SJSA1 (cell line): ENCODE data around the gene KCNIP1. TPM values are rescaled to one million over a fixed set of nuclear protein-coding genes. Genes with fewer than 3 reads are reported as not detected.

Experiments used
- DNase-seq, 2 experiments: peaks; one replicate each; pipeline ENCODE4 v3.0.0-alpha.2; 2015 to 2020; ENCODE audit warnings: low spot score in 2 of 2, low read depth in 1 of 2
- H3K27ac ChIP-seq: fragments of 250-450 bp; sonication (Bioruptor Pico); 2 replicates; pipeline ENCODE4 v1.5.1; 2020; ENCODE audit warnings: mild to moderate bottlenecking, moderate library complexity
- H3K27me3 ChIP-seq: fragments of 250-450 bp; sonication (Bioruptor Pico); replicated peaks from 2 replicates; pipeline ENCODE4 v1.5.1; 2020; ENCODE audit warnings: mild to moderate bottlenecking, moderate library complexity
- H3K36me3 ChIP-seq: fragments of 250-450 bp; sonication (Bioruptor Pico); 2 replicates; pipeline ENCODE4 v1.5.1; 2020; ENCODE audit warnings: mild to moderate bottlenecking
- H3K4me1 ChIP-seq: fragments of 250-450 bp; sonication (Bioruptor Pico); replicated peaks from 2 replicates; pipeline ENCODE4 v1.6.1; 2021; ENCODE audit warnings: mild to moderate bottlenecking
- H3K4me3 ChIP-seq: fragments of 250-450 bp; sonication (Bioruptor Pico); 2 replicates; pipeline ENCODE4 v1.5.1; 2020; ENCODE audit warnings: mild to moderate bottlenecking
- H3K9me3 ChIP-seq: fragments of 250-450 bp; sonication (Bioruptor Pico); replicated peaks from 2 replicates; pipeline ENCODE4 v1.5.1; 2020; ENCODE audit warnings: mild to moderate bottlenecking
- total RNA-seq: library from RNA; depleted of rRNA; stranded (reverse); fragments of >200 nt; shearing (Covaris generic); gene quantifications from 2 replicates; pipeline ENCODE4 v1.2.3, GENCODE V29; 2014

The KCNIP1 gene
- total RNA-seq, 1 experiment from 2014 or later, result 3.1 TPM

DNA sequence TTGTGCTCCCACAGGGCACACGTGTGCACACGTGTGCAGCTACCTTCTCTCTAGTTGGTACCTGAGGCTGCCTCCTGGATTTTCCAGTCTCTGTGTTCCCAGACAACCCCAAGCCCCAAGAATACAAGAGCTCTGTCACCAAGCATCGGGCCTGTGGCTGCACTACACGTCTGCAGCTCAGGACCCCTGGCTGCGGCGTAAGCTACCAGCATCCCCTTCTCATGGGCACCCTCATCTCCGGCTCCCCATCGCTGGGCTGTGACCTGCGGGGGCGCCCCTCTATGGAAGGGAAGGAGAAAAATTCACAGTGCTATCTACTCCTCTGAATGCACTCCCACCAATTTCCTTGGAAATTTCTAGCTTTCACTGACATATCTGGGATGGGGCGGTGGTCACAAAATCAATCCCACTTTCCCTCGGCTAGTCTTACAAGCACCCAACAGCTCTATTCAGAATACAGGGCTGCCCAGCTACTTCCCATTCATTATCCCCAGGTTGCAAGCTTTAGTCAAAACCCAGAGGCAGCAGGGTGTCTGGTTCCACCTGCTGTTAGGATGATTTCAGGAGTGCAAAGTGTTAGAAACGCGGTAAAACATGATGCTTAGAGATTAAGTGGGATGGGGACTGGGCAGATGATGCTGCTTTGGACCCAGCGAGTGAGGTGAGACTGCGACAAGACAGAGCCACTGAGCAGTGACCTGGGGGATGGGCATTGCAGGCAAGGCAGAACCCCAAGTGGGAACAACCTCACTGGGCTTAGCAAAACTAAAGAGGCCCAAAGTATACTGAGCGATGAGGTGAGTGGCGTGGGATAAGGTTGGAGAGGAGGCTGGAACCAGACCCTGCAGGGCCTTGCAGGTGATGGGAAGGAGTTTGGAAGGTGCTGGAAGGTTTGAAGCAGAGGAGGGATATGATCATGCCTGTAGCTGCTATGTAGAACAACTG, 121.7 kb downstream of the KCNIP1 start:
- Histone ChIP-seq H3K36me3 (no peaks in the 10 kb centered on the region), H3K27ac (no peak overlapping the region), H3K4me3 (no peak overlapping the region), H3K27me3 (no peaks in the 10 kb centered on the region), H3K4me1 (no peaks in the 10 kb centered on the region), H3K9me3 (no peaks in the 10 kb centered on the region)
- DNase-seq, result no peak

- DNase-seq, result no peak
- Histone ChIP-seq H3K27me3 (no peaks in the 10 kb centered on the region), H3K27ac (no peak overlapping the region), H3K4me3 (no peak overlapping the region), H3K9me3 (no peaks in the 10 kb centered on the region), H3K4me1 (peaks cover 7% of the 10 kb centered on the region), H3K36me3 (no peaks in the 10 kb centered on the region)
Observed at GRCh38 chr5:170626507-170627150, 122.8 kb downstream of the KCNIP1 start.

- Histone ChIP-seq H3K27ac (no peak overlapping the region), H3K9me3 (no peaks in the 10 kb centered on the region), H3K36me3 (no peaks in the 10 kb centered on the region), H3K4me3 (no peak overlapping the region), H3K4me1 (peaks cover 7% of the 10 kb centered on the region), H3K27me3 (no peaks in the 10 kb centered on the region)
- DNase-seq, result no peak
Observed at GRCh38 chr5:170627271-170627670, 123.5 kb downstream of the KCNIP1 start.

DNA sequence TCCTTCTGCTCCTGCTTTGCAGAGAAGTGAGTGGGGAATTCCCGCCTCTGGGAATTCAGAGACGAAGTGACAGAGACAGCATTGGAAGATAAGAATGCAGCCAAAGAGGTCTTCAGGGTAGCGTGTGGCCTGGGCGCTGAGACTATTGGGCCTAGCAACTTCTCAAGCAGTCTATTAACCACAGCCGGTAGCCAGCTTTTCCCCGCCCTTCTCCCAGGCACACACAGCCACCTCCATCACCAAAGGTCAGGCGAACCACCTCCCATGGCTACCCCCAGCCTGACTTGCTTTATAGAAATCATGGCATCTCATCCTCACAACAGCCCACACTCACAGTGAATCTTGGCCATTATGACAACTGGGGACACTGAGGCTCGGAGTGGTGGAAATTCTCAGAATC, 124.2 kb downstream of the KCNIP1 start:
- H3K9me3 ChIP-seq, result no peaks in the 10 kb centered on the region
- no peak overlapping the region for H3K27ac ChIP-seq
- no peak for DNase-seq

DNA sequence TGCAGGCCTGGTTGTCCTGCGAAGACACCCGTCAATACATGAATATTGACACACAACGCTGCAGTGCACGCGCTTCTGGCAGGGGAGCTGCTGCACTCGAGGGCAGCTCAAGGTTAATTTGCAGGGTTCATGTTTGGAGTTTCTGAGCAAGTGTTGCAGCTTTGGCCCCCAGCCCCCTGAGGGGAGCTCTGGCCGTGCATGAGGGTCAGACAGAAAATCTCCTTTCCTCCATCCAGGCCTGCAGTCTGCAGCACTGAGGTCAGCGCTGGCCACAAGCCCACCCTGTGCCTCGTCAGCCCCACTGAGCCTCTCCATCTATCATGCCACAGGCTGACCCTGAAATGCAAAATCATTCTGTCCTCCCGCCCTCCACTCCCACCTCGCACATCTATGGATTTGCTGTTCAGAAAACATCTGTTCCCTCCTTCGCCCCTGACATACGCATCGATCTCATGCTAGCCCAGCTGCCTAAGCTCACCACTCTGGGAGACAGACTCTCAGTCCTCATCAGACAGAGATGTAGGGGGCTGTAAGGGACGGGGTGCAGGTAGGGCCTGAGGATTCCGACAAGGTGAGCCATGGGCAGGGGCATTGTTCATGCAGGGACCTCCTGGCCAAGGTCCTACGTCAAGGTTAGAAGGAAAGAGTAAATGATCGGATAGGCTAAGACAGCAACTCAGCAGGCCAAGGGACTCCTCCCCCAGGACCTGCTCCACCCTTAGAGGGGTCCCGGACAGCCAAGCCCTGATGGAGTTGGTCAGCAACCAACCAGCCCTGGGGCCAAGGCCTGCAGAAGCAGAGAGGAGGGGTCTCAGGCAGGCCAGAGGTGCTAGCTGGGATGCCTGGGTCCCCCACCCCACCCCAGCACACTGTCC, 125.1 kb downstream of the KCNIP1 start:
- no peak overlapping the region for H3K27ac ChIP-seq
- H3K36me3 ChIP-seq, result no peaks in the 10 kb centered on the region
- no peaks in the 10 kb centered on the region for H3K9me3 ChIP-seq
- H3K27me3 ChIP-seq, result no peaks in the 10 kb centered on the region
- H3K4me3 ChIP-seq, result no peak overlapping the region
- DNase-seq, result no peak
- H3K4me1 ChIP-seq, result peaks cover 19% of the 10 kb centered on the region

More for the DNA sequence above, 124.2 kb downstream of the KCNIP1 start:
- H3K36me3 ChIP-seq, result no peaks in the 10 kb centered on the region
- no peaks in the 10 kb centered on the region for H3K27me3 ChIP-seq
- H3K4me1 ChIP-seq, result peaks cover 13% of the 10 kb centered on the region
- no peak overlapping the region for H3K4me3 ChIP-seq

DNA sequence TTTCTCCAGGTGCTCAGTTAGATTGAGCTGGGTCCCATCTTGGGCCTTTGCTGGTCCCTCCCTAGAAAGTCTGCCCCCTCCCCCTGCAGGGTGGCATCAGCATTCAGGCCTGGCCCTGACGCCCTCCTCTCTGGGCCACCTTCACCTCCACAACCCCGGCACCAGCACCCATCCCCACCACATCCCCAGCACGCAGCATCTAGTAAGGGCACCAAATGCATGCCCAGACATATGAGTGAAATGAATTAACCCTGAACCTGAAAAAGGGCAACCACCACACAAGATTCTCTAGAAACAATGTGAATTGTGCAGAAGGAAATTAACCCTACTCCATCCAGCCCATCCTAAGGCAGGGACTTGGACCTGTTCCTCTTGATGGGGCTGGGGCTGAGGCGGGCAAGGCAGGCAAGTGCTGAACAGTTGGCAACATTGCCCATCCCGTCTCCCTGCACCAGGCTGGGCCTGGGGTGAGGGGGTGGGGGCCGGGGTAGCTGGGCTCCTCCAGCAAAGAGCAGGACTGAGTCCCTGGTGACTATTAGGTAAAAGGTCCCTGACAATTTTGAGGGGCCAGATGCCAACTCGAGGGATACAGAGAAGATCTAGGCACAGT, 125.9 kb downstream of the KCNIP1 start:
- Histone ChIP-seq H3K4me3 (no peak overlapping the region), H3K27ac (no peak overlapping the region), H3K9me3 (no peaks in the 10 kb centered on the region), H3K27me3 (no peaks in the 10 kb centered on the region), H3K36me3 (no peaks in the 10 kb centered on the region), H3K4me1 (peaks cover 26% of the 10 kb centered on the region)
- no peak for DNase-seq

DNA sequence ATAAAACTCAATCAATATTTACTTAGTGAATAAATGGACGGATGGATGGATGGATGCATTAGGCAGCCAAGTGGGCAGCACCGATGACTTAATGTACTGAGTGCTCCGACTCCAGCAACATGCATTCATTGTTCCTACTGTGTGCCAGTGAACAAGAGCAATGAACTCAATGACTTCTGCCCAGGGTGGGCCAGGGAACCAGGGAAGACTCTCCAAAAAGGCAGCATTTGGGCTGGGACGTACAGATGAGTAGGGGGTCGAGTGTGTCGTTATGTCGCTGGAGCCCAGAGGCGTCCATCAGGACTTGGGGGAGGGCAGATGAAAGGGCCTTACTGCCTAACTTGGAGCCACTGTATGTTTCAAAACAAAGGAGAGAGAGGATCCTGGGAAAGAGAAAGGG, 126.4 kb downstream of the KCNIP1 start:
- no peak for DNase-seq
- no peaks in the 10 kb centered on the region for H3K27me3 ChIP-seq
- no peak overlapping the region for H3K27ac ChIP-seq
- no peaks in the 10 kb centered on the region for H3K9me3 ChIP-seq
- no peaks in the 10 kb centered on the region for H3K36me3 ChIP-seq
- H3K4me1 ChIP-seq, result peaks cover 26% of the 10 kb centered on the region
- H3K4me3 ChIP-seq, result no peak overlapping the region

- Histone ChIP-seq H3K27ac (no peak overlapping the region), H3K4me1 (peaks cover 26% of the 10 kb centered on the region), H3K36me3 (no peaks in the 10 kb centered on the region), H3K9me3 (no peaks in the 10 kb centered on the region), H3K4me3 (no peak overlapping the region), H3K27me3 (no peaks in the 10 kb centered on the region)
- DNase-seq, result no peak
Observed at GRCh38 chr5:170630711-170631141, 126.9 kb downstream of the KCNIP1 start.

DNA sequence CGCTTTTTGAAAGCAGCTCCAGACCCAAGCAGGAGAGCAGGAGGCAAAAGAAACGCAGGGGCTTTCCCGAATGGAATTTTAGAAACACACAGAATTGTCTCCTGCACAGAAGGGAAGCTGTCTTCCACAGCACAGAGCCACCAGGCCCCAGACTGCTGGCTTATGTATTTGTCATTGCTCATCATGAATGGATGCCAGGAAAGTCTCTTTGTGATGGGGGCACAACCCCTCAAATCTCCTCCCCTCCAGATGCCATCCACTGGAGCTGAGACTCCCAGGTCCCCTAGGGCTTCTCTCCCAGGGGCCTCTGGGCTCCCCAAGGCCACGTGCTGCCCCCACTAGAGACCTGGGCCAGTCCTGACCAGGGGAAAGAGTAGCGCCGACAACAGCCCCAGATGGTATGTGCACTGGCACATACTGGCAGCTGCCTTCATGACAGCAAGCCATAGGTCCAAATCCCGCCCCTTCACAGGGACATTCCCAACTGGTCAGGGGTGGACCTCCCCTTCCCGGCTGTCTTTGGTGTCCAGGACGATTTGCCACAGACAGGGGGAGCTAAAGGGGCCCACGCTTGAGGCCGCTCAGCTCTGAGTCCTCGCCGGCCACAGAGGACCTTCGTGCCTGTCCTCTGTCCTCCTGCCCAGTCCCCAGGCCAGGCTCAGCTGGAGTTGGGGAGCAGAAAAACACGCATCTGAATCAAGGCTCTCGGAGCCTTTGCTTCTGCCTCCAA, 127.8 kb downstream of the KCNIP1 start:
- Histone ChIP-seq H3K4me3 (no peak overlapping the region), H3K27me3 (no peaks in the 10 kb centered on the region), H3K9me3 (no peaks in the 10 kb centered on the region), H3K27ac (no peak overlapping the region), H3K4me1 (peaks cover 26% of the 10 kb centered on the region), H3K36me3 (no peaks in the 10 kb centered on the region)
- peak in 1 of 2 experiments; percentile 69 for DNase-seq

DNA sequence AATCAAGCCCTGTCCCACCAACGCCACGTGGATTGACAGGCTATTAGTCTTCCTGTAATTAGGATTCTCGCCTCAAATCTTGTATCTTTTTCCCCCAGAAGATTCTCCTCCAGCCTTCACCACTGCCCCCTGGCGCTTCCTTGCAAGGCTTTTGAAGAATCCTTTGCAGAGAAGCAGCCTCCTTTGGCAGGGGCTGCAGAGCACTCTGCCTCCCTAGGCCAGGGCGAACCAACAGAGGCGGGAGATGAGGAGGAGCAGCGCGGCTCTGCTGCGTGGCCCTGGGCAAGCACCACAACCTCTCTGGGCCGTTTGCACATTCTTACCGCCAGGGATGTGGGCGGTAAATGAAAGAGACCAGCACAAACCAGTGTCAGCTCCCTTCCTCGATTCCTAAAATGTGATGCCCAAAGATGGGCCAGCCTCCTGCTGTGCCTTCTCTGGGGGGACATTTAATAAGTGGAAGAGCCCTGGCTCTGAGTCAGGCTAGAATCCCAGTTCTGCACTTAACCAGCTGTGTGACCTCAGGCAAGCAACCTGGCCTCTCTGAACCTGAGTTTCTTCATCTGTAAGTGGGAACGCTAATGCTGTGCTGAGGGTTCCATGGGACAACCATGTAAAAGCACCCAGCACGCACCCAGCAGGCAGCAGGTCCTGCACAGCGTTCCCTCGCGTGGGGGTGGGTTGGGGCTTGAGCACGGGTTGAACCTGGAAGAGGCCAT, 128.6 kb downstream of the KCNIP1 start:
- no peaks in the 10 kb centered on the region for H3K27me3 ChIP-seq
- DNase-seq, result no peak
- no peaks in the 10 kb centered on the region for H3K36me3 ChIP-seq
- no peak overlapping the region for H3K4me3 ChIP-seq
- H3K4me1 ChIP-seq, result peaks cover 26% of the 10 kb centered on the region
- no peak overlapping the region for H3K27ac ChIP-seq
- H3K9me3 ChIP-seq, result no peaks in the 10 kb centered on the region

GRCh38 chr5:170632985-170633234, 129.1 kb downstream of the KCNIP1 start:
- no peaks in the 10 kb centered on the region for H3K27me3 ChIP-seq
- peak overlapping the region; percentile 18 for H3K4me3 ChIP-seq
- peak overlapping the region; percentile 36 for H3K27ac ChIP-seq
- H3K9me3 ChIP-seq, result no peaks in the 10 kb centered on the region
- DNase-seq, result peak in 1 of 2 experiments; percentile 84
- H3K4me1 ChIP-seq, result peaks cover 26% of the 10 kb centered on the region
- H3K36me3 ChIP-seq, result no peaks in the 10 kb centered on the region

- Histone ChIP-seq H3K27me3 (no peaks in the 10 kb centered on the region), H3K4me3 (peak overlapping the region; percentile 19), H3K9me3 (no peaks in the 10 kb centered on the region), H3K36me3 (no peaks in the 10 kb centered on the region), H3K4me1 (peaks cover 26% of the 10 kb centered on the region), H3K27ac (peak overlapping the region; percentile 36)
- DNase-seq, result peak; percentile 80 to 95
Observed at GRCh38 chr5:170633235-170634081, 129.6 kb downstream of the KCNIP1 start.
